Heart right ventricle (tissue), 16 donors: Measurements from ENCODE around the gene MICAL2. TPM values are rescaled to one million over a fixed set of nuclear protein-coding genes. Genes with fewer than 3 reads are reported as not detected.

Experiments used
- ATAC-seq, 8 donors: fragments of 200-7000 bp; cut with Tn5 transposase; one replicate each; pipeline ENCODE4 v1.9.1; 2020; ENCODE audit warnings: mild to moderate bottlenecking in 8 of 8, moderate library complexity in 8 of 8, moderate number of reproducible peaks in 1 of 8
- DNase-seq, 2 donors: peaks; one replicate each; pipeline ENCODE4 v3.0.0-alpha.2; 2020
- H3K27ac ChIP-seq, 10 donors: fragments of 200-600 bp; sonication (generic) in 2 of 10; one replicate each; pipeline versions ENCODE4 v1.5.0 to v1.8.0; 2020 to 2022; ENCODE audit warnings: mild to moderate bottlenecking in 3 of 10
- H3K27me3 ChIP-seq, 7 donors: fragments of 200-600 bp; one replicate each; pipeline ENCODE4 v1.8.0; 2021 to 2022; ENCODE audit warnings: mild to moderate bottlenecking in 2 of 7
- H3K36me3 ChIP-seq, 9 donors: fragments of 200-600 bp; sonication (generic) in 1 of 9; one replicate each; pipeline versions ENCODE4 v1.5.0 to v1.8.0; 2020 to 2022; ENCODE audit warnings: mild to moderate bottlenecking in 2 of 9
- H3K4me1 ChIP-seq, 9 donors: fragments of 200-600 bp; sonication (generic) in 1 of 9; one replicate each; pipeline versions ENCODE4 v1.5.0 to v1.8.0; 2020 to 2022; ENCODE audit warnings: mild to moderate bottlenecking in 4 of 9
- H3K4me3 ChIP-seq, 10 donors: fragments of 200-600 bp; sonication (generic) in 2 of 10; one replicate each; pipeline versions ENCODE4 v1.5.0 to v1.8.0; 2020 to 2022; ENCODE audit warnings: mild to moderate bottlenecking in 7 of 10, moderate library complexity in 2 of 10
- H3K9me3 ChIP-seq, 11 donors: fragments of 200-600 bp in 10 of 11; sonication (generic) in 2 of 11; one replicate each; pipeline versions ENCODE4 v1.5.0 to v1.8.0; 2013 to 2022; ENCODE audit warnings: mild to moderate bottlenecking in 2 of 11, control low read depth in 1 of 11, moderate library complexity in 1 of 11
- WGBS, 2 donors: extraction: QIAGEN DNeasy Blood & Tissue Kit; methylation state at CpG; one replicate each; pipeline ENCODE4 v1.1.7; 2013; ENCODE audit warnings: inconsistent platforms in 1 of 2; 5-methylcytosine and 5-hydroxymethylcytosine counted together
- intact Hi-C, 10 donors: fragments of 100-400 bp; cut with DNase I; formaldehyde crosslinking; loops; one replicate each; pipeline versions ENCODE4 v1.11.1 to v1.14.2; 2022
- polyA plus RNA-seq, 2 donors: library from polyadenylated mRNA; stranded (reverse); fragments of 200-250 nt; gene quantifications; one replicate each; pipeline ENCODE4 v1.2.3, GENCODE V29; 2013
- total RNA-seq, 10 donors: library from RNA; stranded (reverse); fragmentation: NEBNext Ultra II Directional in 3 of 10; extraction: Animal tissue kit (Norgen Biotek cat#: 25700) in 3 of 10; gene quantifications; one replicate each; pipeline versions ENCODE4 v1.2.1 to v1.2.4, GENCODE V29; 2021 to 2023
- TF ChIP-seq, protein P1 (sequence below), 9 donors: fragments of 200-600 bp; sonication (generic) in 2 of 9; IDR thresholded peaks; one replicate each; pipeline versions ENCODE4 v1.5.0 to v1.8.0; 2021 to 2022; ENCODE audit warnings: antibody characterized with exemption in 9 of 9, mild to moderate bottlenecking in 5 of 9, moderate library complexity in 1 of 9
- donor health status: Arrhythmogenic right ventricular cardiomyopathy.
- donor health status: ischemic (EF 13 %, LVEDD 7.1; RV severe dilation, severe dysfunction).
- donor health status: healthy with polysubstance abuse.
- donor health status: DM: no; HTN: yes; CAD: no.
- donor health status: DM: no; HTN: no; CAD: no.
- donor health status: ischemic (EF 25% LVEDD 6.9; RV normal size, moderate dysfunction).
- donor health status: ischemic (EF 25% LVEDD 5.7; RV mildly dilated, moderate dysfunction).
- donor health status: healthy.
- donor health status: DM: yes; HTN: yes; CAD: no.
- donor health status: Ischemic cardiomyopathy.
- donor health status: ischemic (EF 35%, LVEDD 5.7; RV mildly dilated, moderate dysfunction).
- donor health status: nonischemic (EF 11% LVEDD 7.7; RV severe dilation, severe dysfunction).
- donor health status: DM: yes; HTN: yes; CAD: no.
- donor health status: PGD.
- donor health status: ischemic (EF 29% LVEDD 5.4; RV normal size, mild dysfunction).
- donor health status: nonischemic (EF 23%, LVEDD 6.1; RV moderate dilation, normal function).

The MICAL2 gene
- total and polyA plus RNA-seq, 12 donors = 32.5 to 95.7 (median 70.5) TPM

DNA sequence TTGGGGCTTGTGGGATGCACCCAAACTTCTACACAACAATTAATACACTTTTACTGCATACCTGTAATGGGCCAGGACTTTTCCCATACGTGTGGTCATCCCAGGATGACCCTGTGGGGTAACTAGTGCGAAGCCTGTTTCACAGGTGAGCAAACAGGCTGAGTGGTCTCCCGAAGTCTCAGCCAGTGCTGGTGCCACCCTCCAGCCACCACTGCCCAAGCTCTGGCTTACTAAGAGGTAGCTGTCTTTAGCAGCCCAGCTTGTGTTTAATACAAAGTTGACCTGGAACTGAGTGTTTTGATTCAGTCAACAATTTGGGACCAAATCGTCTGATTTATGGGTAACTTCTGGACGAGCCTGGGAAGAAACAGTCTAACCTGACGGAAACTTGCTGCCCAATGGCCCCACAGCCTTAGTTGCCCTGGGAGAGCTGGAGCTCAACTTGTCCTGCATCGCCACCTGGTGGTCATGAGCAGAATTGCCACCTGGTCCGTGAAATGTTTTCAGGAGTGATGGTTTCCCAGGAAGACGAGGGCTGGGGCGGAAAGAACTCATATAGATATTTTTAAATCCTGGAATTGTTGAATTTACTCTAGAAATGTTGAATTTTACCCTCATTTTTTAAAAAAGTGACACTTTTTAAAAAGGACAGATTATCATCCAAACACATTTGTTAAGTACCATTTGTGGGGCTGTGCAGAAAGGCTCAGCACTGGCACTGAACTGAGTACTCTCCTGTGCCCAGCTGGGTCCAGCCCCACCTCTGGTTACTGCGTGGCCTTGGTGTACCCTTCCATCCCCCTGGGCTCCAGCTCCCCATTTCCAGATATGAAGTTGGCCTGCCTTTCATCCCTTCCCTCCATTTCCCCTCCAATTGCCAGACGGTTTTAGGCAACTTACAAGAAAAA, 171.4 kb downstream of the MICAL2 start:
- no peaks in the 10 kb centered on the region for H3K27me3 ChIP-seq
- ATAC-seq (peak; percentile 40 to 76 (median 66)), DNase-seq (peak; percentile 82 to 86)
- H3K4me1 ChIP-seq = peaks cover 0 to 26% (median 13%) of the 10 kb centered on the region in 9 donors
- WGBS, 2 donors = 30 to 32% methylated on average over 12 of the region's 12 CpGs
- no peak overlapping the region for H3K27ac ChIP-seq
- intact Hi-C loops = loop anchor here (1.0 to 10.0 kb wide), 14 partner anchors 45 to 485 kb away; no protein-coding TSS in a partner anchor
- TF ChIP-seq, protein P1, sequence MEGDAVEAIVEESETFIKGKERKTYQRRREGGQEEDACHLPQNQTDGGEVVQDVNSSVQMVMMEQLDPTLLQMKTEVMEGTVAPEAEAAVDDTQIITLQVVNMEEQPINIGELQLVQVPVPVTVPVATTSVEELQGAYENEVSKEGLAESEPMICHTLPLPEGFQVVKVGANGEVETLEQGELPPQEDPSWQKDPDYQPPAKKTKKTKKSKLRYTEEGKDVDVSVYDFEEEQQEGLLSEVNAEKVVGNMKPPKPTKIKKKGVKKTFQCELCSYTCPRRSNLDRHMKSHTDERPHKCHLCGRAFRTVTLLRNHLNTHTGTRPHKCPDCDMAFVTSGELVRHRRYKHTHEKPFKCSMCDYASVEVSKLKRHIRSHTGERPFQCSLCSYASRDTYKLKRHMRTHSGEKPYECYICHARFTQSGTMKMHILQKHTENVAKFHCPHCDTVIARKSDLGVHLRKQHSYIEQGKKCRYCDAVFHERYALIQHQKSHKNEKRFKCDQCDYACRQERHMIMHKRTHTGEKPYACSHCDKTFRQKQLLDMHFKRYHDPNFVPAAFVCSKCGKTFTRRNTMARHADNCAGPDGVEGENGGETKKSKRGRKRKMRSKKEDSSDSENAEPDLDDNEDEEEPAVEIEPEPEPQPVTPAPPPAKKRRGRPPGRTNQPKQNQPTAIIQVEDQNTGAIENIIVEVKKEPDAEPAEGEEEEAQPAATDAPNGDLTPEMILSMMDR (IDR thresholded peaks at IDR 0.05) = peak; percentile 93 to 99 (median 97)
- H3K9me3 ChIP-seq = no peaks in the 10 kb centered on the region
- no peaks in the 10 kb centered on the region for H3K36me3 ChIP-seq
- H3K4me3 ChIP-seq = no peak overlapping the region

DNA sequence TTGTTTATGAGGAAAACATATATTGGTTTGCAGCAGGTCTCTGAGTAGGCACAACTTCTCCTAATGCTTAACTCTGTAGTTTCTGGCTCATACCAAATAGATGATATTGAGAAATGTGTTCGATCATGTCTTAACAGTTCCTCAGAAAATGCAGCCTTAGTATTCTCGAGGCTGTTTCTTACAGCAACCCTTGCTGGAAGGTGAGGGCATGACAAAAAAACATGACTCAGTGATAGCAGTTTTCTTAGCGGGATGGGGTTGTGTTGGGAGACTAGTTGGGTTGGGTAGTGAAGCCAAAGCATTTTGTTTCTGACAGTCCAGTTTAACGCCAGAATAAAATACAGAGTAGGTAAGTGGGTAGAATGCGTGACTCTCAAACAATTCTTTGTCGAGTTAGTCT, 172.3 kb downstream of the MICAL2 start:
- Histone ChIP-seq H3K4me1 (peaks cover 0 to 34% (median 18%) of the 10 kb centered on the region in 9 donors), H3K27ac (no peak overlapping the region), H3K27me3 (no peaks in the 10 kb centered on the region), H3K36me3 (no peaks in the 10 kb centered on the region), H3K9me3 (no peaks in the 10 kb centered on the region), H3K4me3 (no peak overlapping the region)
- TF ChIP-seq, protein P1 (IDR thresholded peaks at IDR 0.05) = no peak
- no peak for DNase-seq
- intact Hi-C loops = loop anchor here in 9 of 10 donors (1.0 to 10.0 kb wide), 11 partner anchors 45 to 485 kb away; no protein-coding TSS in a partner anchor
- ATAC-seq = no peak
- 92 to 94% methylated on average over 6 of the region's 6 CpGs for WGBS, 2 donors

GRCh38 chr11:12284316-12285050, 174.1 kb downstream of the MICAL2 start:
- no peaks in the 10 kb centered on the region for H3K27me3 ChIP-seq
- H3K4me1 ChIP-seq = peaks cover 2 to 46% (median 24%) of the 10 kb centered on the region in 9 donors
- WGBS, 2 donors = 76 to 80% methylated on average over 4 of the region's 4 CpGs
- H3K27ac ChIP-seq = peak overlapping the region in 1 of 10 donors; percentile 26
- TF ChIP-seq, protein P1 (IDR thresholded peaks at IDR 0.05) = no peak
- H3K36me3 ChIP-seq = no peaks in the 10 kb centered on the region
- no peak overlapping the region for H3K4me3 ChIP-seq
- DNase-seq (no peak), ATAC-seq (no peak)
- intact Hi-C loops = loop anchor here in 8 of 10 donors (5.0 to 10.0 kb wide), 10 partner anchors 47 to 608 kb away; no protein-coding TSS in a partner anchor
- no peaks in the 10 kb centered on the region for H3K9me3 ChIP-seq

- no peaks in the 10 kb centered on the region for H3K9me3 ChIP-seq
- ATAC-seq = no peak
- WGBS, 2 donors = 83 to 91% methylated on average over 4 of the region's 4 CpGs
- peak overlapping the region in 1 of 10 donors; percentile 47 for H3K27ac ChIP-seq
- no peak for DNase-seq
- TF ChIP-seq, protein P1 (IDR thresholded peaks at IDR 0.05) = no peak
- intact Hi-C loops = loop anchor here in 5 of 10 donors (5.0 to 10.0 kb wide), 5 partner anchors 330 to 607 kb away; no protein-coding TSS in a partner anchor
- peaks cover 2 to 47% (median 24%) of the 10 kb centered on the region in 9 donors for H3K4me1 ChIP-seq
- no peak overlapping the region for H3K4me3 ChIP-seq
- H3K27me3 ChIP-seq = no peaks in the 10 kb centered on the region
- no peaks in the 10 kb centered on the region for H3K36me3 ChIP-seq
Observed at GRCh38 chr11:12285106-12285505, 174.7 kb downstream of the MICAL2 start.
